H9 (cell line): ENCODE results near the gene KIF26A. TPM values are rescaled to one million over a fixed set of nuclear protein-coding genes. Genes with fewer than 3 reads are reported as not detected.

ENCODE experiments used
- DNase-seq: peaks from one replicate; pipeline ENCODE4 v3.0.0-alpha.2; 2017
- H2AFZ ChIP-seq: one replicate; pipeline ENCODE4 v1.6.1; 2013; ENCODE audit warnings: mild to moderate bottlenecking, low read length, control low read depth, moderate library complexity
- H2AK5ac ChIP-seq: 2 replicates; pipeline ENCODE4 v1.6.1; 2013; ENCODE audit warnings: low read length, control low read depth, mixed read lengths; ENCODE audit not compliant: insufficient read length
- H2BK120ac ChIP-seq: one replicate; pipeline ENCODE4 v1.6.1; 2013; ENCODE audit warnings: low read depth, mild to moderate bottlenecking, low read length, control low read depth, inconsistent platforms; ENCODE audit not compliant: poor library complexity, severe bottlenecking
- H2BK12ac ChIP-seq: 2 replicates; pipeline ENCODE4 v1.6.1; 2013; ENCODE audit warnings: low read length, control low read depth, mixed read lengths, low read depth; ENCODE audit not compliant: insufficient read length
- H2BK15ac ChIP-seq: 2 replicates; pipeline ENCODE4 v1.6.1; 2013; ENCODE audit warnings: low read depth, low read length, control low read depth
- H2BK20ac ChIP-seq: one replicate; pipeline ENCODE4 v1.6.1; 2013; ENCODE audit warnings: low read depth, mild to moderate bottlenecking, low read length, control low read depth, inconsistent platforms; ENCODE audit not compliant: poor library complexity, severe bottlenecking
- H2BK5ac ChIP-seq: 2 replicates; pipeline ENCODE4 v1.6.1; 2013; ENCODE audit warnings: low read length, control low read depth, mixed read lengths; ENCODE audit not compliant: insufficient read length
- H3K14ac ChIP-seq: 2 replicates; pipeline ENCODE4 v1.6.1; 2013; ENCODE audit warnings: low read length, control low read depth; ENCODE audit not compliant: insufficient read depth
- H3K18ac ChIP-seq: 2 replicates; pipeline ENCODE4 v1.6.1; 2013; ENCODE audit warnings: low read depth, mild to moderate bottlenecking, mixed read lengths, low read length, control low read depth; ENCODE audit not compliant: insufficient read length
- H3K23ac ChIP-seq: 2 replicates; pipeline ENCODE4 v1.6.1; 2013; ENCODE audit warnings: low read length, control low read depth, mixed read lengths, low read depth; ENCODE audit not compliant: insufficient read length
- H3K23me2 ChIP-seq: 2 replicates; pipeline ENCODE4 v1.6.1; 2013; ENCODE audit warnings: low read depth, mild to moderate bottlenecking, mixed read lengths, low read length, control low read depth; ENCODE audit not compliant: insufficient read length, poor library complexity, severe bottlenecking
- H3K27ac ChIP-seq: 2 replicates; pipeline ENCODE4 v1.5.1; 2013; ENCODE audit warnings: low read length, control low read depth, mixed read lengths, low read depth; ENCODE audit not compliant: insufficient read length
- H3K27me3 ChIP-seq: 2 replicates; pipeline ENCODE4 v1.6.1; 2013; ENCODE audit warnings: low read length, control low read depth, inconsistent platforms; ENCODE audit not compliant: insufficient read depth
- H3K4ac ChIP-seq: 2 replicates; pipeline ENCODE4 v1.6.1; 2013; ENCODE audit warnings: low read depth, mild to moderate bottlenecking, control low read depth, inconsistent platforms, low read length, moderate library complexity
- H3K4me1 ChIP-seq: 2 replicates; pipeline ENCODE4 v1.6.1; 2013; ENCODE audit warnings: low read length, control low read depth, inconsistent platforms; ENCODE audit not compliant: insufficient read depth
- H3K4me2 ChIP-seq: 2 replicates; pipeline ENCODE4 v1.6.1; 2013; ENCODE audit warnings: low read length, control low read depth, mixed read lengths; ENCODE audit not compliant: insufficient read length, insufficient read depth
- H3K56ac ChIP-seq: 2 replicates; pipeline ENCODE4 v1.6.1; 2013; ENCODE audit warnings: low read depth, mild to moderate bottlenecking, mixed read lengths, low read length, control low read depth; ENCODE audit not compliant: insufficient read length
- H3K79me1 ChIP-seq: 2 replicates; pipeline ENCODE4 v1.6.1; 2013; ENCODE audit warnings: low read depth, mild to moderate bottlenecking, moderate library complexity, low read length, control low read depth, inconsistent platforms; ENCODE audit not compliant: insufficient read depth, poor library complexity, severe bottlenecking
- H3K79me2 ChIP-seq: 2 replicates; pipeline ENCODE4 v1.6.1; 2013; ENCODE audit warnings: low read length, control low read depth, inconsistent platforms; ENCODE audit not compliant: insufficient read depth
- H3K9ac ChIP-seq: 2 replicates; pipeline ENCODE4 v1.6.1; 2013; ENCODE audit warnings: low read length, control low read depth, mixed read lengths; ENCODE audit not compliant: insufficient read length; ENCODE audit errors: extremely low read depth
- H3K9me3 ChIP-seq: one replicate; pipeline ENCODE4 v1.6.1; 2013; ENCODE audit warnings: low read depth, low read length, inconsistent platforms; ENCODE audit not compliant: control insufficient read depth
- H3T11ph ChIP-seq: one replicate; pipeline ENCODE4 v1.6.1; 2013; ENCODE audit warnings: mild to moderate bottlenecking, low read length, control low read depth, inconsistent platforms
- H4K20me1 ChIP-seq: one replicate; pipeline ENCODE4 v1.6.1; 2013; ENCODE audit not compliant: control insufficient read depth, insufficient read length, insufficient read depth
- H4K5ac ChIP-seq: 2 replicates; pipeline ENCODE4 v1.6.1; 2013; ENCODE audit warnings: low read depth, mild to moderate bottlenecking, mixed read lengths, low read length, control low read depth; ENCODE audit not compliant: insufficient read length
- H4K8ac ChIP-seq: replicated peaks from 2 replicates; pipeline ENCODE4 v1.6.1; 2013; ENCODE audit warnings: low read length, control low read depth, mixed read lengths, low read depth; ENCODE audit not compliant: insufficient read length
- H4K91ac ChIP-seq: 2 replicates; pipeline ENCODE4 v1.6.1; 2013; ENCODE audit warnings: low read depth, mild to moderate bottlenecking, moderate library complexity, mixed read lengths, low read length, control low read depth; ENCODE audit not compliant: insufficient read length
- H3K27ac Mint-ChIP-seq, 3 experiments: 2 replicates in 2 of 3; 3 replicates in 1 of 3; pipeline ENCODE4 v1.8.0; 2020 to 2021; ENCODE audit warnings: mixed read lengths in 3 of 3, mild to moderate bottlenecking in 1 of 3, moderate library complexity in 1 of 3
- H3K27me3 Mint-ChIP-seq: 2 replicates; pipeline ENCODE4 v1.8.0; 2021; ENCODE audit warnings: low read depth, mild to moderate bottlenecking, moderate library complexity, mixed read lengths
- H3K36me3 Mint-ChIP-seq, 3 experiments: 2 replicates in 2 of 3; 3 replicates in 1 of 3; pipeline ENCODE4 v1.8.0; 2020 to 2021; ENCODE audit warnings: low read depth in 3 of 3, mixed read lengths in 3 of 3; ENCODE audit not compliant: insufficient read depth in 1 of 3
- H3K4me1 Mint-ChIP-seq, 2 experiments: 2 replicates each; pipeline ENCODE4 v1.8.0; 2020; ENCODE audit warnings: mixed read lengths in 2 of 2
- H3K4me3 Mint-ChIP-seq, 2 experiments: 2 replicates in 1 of 2; 3 replicates in 1 of 2; pipeline ENCODE4 v1.8.0; 2020 to 2021; ENCODE audit warnings: mild to moderate bottlenecking in 2 of 2, mixed read lengths in 2 of 2, moderate library complexity in 1 of 2
- H3K9me3 Mint-ChIP-seq, 2 experiments: 2 replicates in 1 of 2; 3 replicates in 1 of 2; pipeline ENCODE4 v1.8.0; 2020; ENCODE audit warnings: mild to moderate bottlenecking in 2 of 2, mixed read lengths in 2 of 2, moderate library complexity in 1 of 2
- WGBS: extraction: QIAGEN DNeasy Blood & Tissue Kit; methylation state at CpG from one replicate; pipeline ENCODE4 v1.1.7; 2013; ENCODE audit warnings: missing lambda C conversion rate, low lambda C conversion rate, mixed read lengths; ENCODE audit not compliant: insufficient read length; ENCODE audit errors: extremely low coverage; 5-methylcytosine and 5-hydroxymethylcytosine counted together
- total RNA-seq: library from RNA; stranded (reverse); gene quantifications from 2 replicates; pipeline ENCODE4 v1.2.1, GENCODE V29; 2021
- TF ChIP-seq, protein P1 (sequence below): fragments of 200-600 bp; sonication (generic); conservative IDR thresholded peaks from 3 replicates; pipeline ENCODE4 v1.8.0; 2021; ENCODE audit warnings: antibody characterized with exemption, mild to moderate bottlenecking

KIF26A gene
- total RNA-seq, 1 experiment from 2014 or later = 44.2 TPM

- Histone ChIP-seq H3K27me3 (no peaks in the 10 kb centered on the region), H3K27ac (no peak overlapping the region), H2BK15ac (no peak overlapping the region), H3K18ac (no peak overlapping the region), H3K9me3 (no peaks in the 10 kb centered on the region), H4K20me1 (no peaks in the 10 kb centered on the region), H2AFZ (no peak overlapping the region), H4K5ac (no peak overlapping the region), H3K79me1 (no peaks in the 10 kb centered on the region), H3K79me2 (no peaks in the 10 kb centered on the region), H2BK12ac (no peak overlapping the region), H3K23me2 (no peaks in the 10 kb centered on the region), H3K23ac (no peak overlapping the region), H3K4ac (no peak overlapping the region), H3K56ac (no peak overlapping the region), H3K4me1 (no peaks in the 10 kb centered on the region), H4K91ac (no peak overlapping the region), H3T11ph (no peak overlapping the region), H3K14ac (no peak overlapping the region), H3K4me2 (no peak overlapping the region), H2BK20ac (no peak overlapping the region), H3K9ac (no peak overlapping the region), H2BK5ac (no peak overlapping the region), H2AK5ac (no peak overlapping the region), H4K8ac (no peak overlapping the region), H2BK120ac (no peak overlapping the region)
- H3K36me3 Mint-ChIP-seq = peaks cover 0 to 4% (median 0%) of the 10 kb centered on the region in 3 experiments; a peak in 2 of 7 replicates
- WGBS = no CpG with 5 or more reads among the region's 9 CpGs
- no peak overlapping the region for H3K4me3 Mint-ChIP-seq
- DNase-seq = no peak
- peaks cover 3 to 4% of the 10 kb centered on the region in 2 experiments; a peak in 2 of 4 replicates for H3K4me1 Mint-ChIP-seq
- no peak overlapping the region for H3K27ac Mint-ChIP-seq
- TF ChIP-seq, protein P1, sequence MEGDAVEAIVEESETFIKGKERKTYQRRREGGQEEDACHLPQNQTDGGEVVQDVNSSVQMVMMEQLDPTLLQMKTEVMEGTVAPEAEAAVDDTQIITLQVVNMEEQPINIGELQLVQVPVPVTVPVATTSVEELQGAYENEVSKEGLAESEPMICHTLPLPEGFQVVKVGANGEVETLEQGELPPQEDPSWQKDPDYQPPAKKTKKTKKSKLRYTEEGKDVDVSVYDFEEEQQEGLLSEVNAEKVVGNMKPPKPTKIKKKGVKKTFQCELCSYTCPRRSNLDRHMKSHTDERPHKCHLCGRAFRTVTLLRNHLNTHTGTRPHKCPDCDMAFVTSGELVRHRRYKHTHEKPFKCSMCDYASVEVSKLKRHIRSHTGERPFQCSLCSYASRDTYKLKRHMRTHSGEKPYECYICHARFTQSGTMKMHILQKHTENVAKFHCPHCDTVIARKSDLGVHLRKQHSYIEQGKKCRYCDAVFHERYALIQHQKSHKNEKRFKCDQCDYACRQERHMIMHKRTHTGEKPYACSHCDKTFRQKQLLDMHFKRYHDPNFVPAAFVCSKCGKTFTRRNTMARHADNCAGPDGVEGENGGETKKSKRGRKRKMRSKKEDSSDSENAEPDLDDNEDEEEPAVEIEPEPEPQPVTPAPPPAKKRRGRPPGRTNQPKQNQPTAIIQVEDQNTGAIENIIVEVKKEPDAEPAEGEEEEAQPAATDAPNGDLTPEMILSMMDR = no peak
- no peaks in the 10 kb centered on the region for H3K9me3 Mint-ChIP-seq
- H3K27me3 Mint-ChIP-seq = no peaks in the 10 kb centered on the region
Observed at GRCh38 chr14:104159990-104160389, 21.6 kb downstream of the KIF26A start.
